ENCODE results near the gene SEC22C. TPM values are rescaled to one million over a fixed set of nuclear protein-coding genes. Genes with fewer than 3 reads are reported as not detected.

The SEC22C gene, protein sequence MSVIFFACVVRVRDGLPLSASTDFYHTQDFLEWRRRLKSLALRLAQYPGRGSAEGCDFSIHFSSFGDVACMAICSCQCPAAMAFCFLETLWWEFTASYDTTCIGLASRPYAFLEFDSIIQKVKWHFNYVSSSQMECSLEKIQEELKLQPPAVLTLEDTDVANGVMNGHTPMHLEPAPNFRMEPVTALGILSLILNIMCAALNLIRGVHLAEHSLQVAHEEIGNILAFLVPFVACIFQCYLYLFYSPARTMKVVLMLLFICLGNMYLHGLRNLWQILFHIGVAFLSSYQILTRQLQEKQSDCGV
- total RNA-seq (10 to 100 TPM; 48.5 to 89.2 (median 57.2) TPM), polyA plus RNA-seq (10 to 100 TPM in 2 of 3 donors, 1 to 10 TPM in 1; 8.4 to 18.2 (median 11.3) TPM)

DNA sequence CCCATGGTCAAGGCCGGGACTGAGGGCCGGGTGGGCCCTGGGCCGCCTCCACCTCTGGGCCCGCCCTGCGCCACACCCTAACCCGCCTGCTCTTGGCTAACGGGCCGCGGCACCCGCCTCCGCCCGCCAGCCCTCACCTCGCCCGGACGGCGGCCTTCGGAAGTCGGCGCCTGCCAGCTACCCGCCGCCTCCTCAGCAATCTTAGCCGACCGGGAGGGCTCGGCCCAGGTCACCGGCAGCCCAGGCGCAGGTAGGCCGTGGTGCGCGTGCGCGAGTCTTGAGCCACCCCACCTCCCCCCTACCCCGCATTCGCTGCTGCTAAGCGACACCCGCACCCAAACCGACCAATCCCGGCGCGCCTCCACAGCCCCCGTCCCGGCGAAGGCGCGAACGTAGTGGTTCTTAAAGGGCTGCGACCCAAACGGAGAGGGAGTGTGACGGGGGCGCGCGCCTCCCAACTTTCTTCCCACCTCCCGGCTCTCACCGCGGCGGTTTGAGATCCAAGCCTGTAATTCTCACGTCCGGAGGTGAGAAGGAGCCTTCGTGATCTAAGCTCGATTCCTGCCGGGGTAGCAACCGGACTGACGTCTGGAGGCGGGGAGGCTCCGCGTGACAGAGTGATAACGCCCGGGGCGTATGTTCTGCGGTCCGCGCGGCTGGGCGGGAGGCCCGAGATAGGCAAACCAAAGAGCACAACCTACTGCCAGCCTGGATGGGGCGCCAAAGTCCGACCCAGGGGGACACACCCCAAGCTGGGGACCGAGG lies at the start of gene SEC22C:
SEC22C (minus strand) TSS at position 259 of the 765 bp plus-strand sequence. CDS start 12,921 bp downstream, outside the sequence.
- Histone ChIP-seq H3K9me3 (no peaks in the 10 kb centered on the region), H3K4me3 (peak within 1 kb of the TSS; percentile 56 to 97 (median 86)), H3K4me1 (peaks cover 0 to 26% (median 20%) of the 10 kb centered on the region in 4 donors), H3K36me3 (peaks cover 0 to 6% (median 0%) of the 10 kb centered on the region in 4 donors), H3K27me3 (no peaks in the 10 kb centered on the region), H3K27ac (peak within 1 kb of the TSS; percentile 87 to 93 (median 90))
- WGBS, 2 donors, result 1% methylated on average over 77 of the region's 77 CpGs
- peak; percentile 98 for DNase-seq
- TF ChIP-seq POLR2AphosphoS5 (IDR thresholded peaks at IDR 0.05) (peak; percentile 82 to 96 (median 86)), POLR2A (IDR thresholded peaks at IDR 0.05) (peak; percentile 58 to 67)
- TF ChIP-seq, protein P1, sequence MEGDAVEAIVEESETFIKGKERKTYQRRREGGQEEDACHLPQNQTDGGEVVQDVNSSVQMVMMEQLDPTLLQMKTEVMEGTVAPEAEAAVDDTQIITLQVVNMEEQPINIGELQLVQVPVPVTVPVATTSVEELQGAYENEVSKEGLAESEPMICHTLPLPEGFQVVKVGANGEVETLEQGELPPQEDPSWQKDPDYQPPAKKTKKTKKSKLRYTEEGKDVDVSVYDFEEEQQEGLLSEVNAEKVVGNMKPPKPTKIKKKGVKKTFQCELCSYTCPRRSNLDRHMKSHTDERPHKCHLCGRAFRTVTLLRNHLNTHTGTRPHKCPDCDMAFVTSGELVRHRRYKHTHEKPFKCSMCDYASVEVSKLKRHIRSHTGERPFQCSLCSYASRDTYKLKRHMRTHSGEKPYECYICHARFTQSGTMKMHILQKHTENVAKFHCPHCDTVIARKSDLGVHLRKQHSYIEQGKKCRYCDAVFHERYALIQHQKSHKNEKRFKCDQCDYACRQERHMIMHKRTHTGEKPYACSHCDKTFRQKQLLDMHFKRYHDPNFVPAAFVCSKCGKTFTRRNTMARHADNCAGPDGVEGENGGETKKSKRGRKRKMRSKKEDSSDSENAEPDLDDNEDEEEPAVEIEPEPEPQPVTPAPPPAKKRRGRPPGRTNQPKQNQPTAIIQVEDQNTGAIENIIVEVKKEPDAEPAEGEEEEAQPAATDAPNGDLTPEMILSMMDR (IDR thresholded peaks at IDR 0.05), result no peak
- intact Hi-C loops (cut with DNase I), result loop anchor here (5.0 kb wide), 3 partner anchors 70 to 250 kb away; partner anchors contain the start of gene ZBTB47

DNA sequence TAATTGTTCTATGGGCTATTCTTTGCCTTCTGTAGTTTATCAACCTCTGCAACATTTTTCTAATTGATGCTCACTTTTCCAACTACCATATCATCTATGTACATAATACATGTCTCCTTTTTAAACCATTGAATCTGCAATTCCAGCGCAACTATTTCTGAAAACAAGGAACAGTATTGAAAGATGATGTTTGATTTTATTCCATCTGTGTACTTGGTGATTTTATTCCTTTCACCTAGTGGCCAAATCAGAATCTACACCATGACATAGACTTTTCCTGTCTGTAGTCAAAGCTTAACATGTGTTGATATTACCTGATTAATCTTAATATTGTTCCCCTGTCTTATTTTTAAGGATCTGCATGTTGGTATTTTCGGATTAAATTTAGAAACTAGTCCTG lies 31.7 kb upstream of the SEC22C start:
- Histone ChIP-seq H3K4me3 (no peak overlapping the region), H3K27me3 (no peaks in the 10 kb centered on the region), H3K4me1 (peaks cover 0 to 65% (median 30%) of the 10 kb centered on the region in 4 donors), H3K9me3 (no peaks in the 10 kb centered on the region), H3K36me3 (peaks cover 0 to 12% (median 0%) of the 10 kb centered on the region in 4 donors), H3K27ac (peak overlapping the region in 3 of 4 donors; percentile 19 to 27 (median 21))
- intact Hi-C loops (cut with DNase I), result no loop called here
- WGBS, 2 donors, result 87 to 91% methylated on average over 2 of the region's 2 CpGs
- DNase-seq, result no peak
- no peak for TF ChIP-seq POLR2AphosphoS5 (IDR thresholded peaks at IDR 0.05)
- TF ChIP-seq, protein P1 (IDR thresholded peaks at IDR 0.05), result peak in 3 of 4 experiments; percentile 27 to 42 (median 37)
- no peak for TF ChIP-seq EP300 (IDR thresholded peaks at IDR 0.05)

DNA sequence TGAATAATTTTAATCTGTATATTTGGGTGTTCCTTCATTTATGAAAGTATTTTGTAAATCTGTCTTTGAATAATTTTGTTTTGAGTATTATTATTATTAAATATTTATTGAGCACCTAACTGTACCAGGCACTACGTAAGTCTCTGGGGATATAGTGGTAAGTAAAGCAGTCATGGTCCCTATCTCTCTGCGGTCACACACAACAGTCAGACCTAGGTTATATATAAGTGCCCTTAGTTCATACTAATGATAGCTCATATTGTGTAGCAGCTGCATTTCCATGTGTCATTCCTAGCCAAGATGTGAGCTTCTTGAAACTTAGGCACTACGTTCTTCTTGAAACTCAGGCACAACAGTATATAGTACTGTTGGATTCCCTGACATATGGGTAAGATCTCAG lies 31.2 kb upstream of the SEC22C start:
- Histone ChIP-seq H3K27me3 (no peaks in the 10 kb centered on the region), H3K27ac (peak overlapping the region in 3 of 4 donors; percentile 1 to 27 (median 21)), H3K4me3 (no peak overlapping the region), H3K9me3 (no peaks in the 10 kb centered on the region), H3K4me1 (peaks cover 0 to 70% (median 34%) of the 10 kb centered on the region in 4 donors), H3K36me3 (peaks cover 0 to 7% (median 0%) of the 10 kb centered on the region in 4 donors)
- DNase-seq, result no peak
- WGBS, 2 donors, result 89 to 91% methylated on average over 3 of the region's 3 CpGs
- TF ChIP-seq POLR2A (IDR thresholded peaks at IDR 0.05) (no peak), POLR2AphosphoS5 (IDR thresholded peaks at IDR 0.05) (no peak), EP300 (IDR thresholded peaks at IDR 0.05) (no peak)
- TF ChIP-seq, protein P1 (IDR thresholded peaks at IDR 0.05), result no peak
- intact Hi-C loops (cut with DNase I), result no loop called here

DNA sequence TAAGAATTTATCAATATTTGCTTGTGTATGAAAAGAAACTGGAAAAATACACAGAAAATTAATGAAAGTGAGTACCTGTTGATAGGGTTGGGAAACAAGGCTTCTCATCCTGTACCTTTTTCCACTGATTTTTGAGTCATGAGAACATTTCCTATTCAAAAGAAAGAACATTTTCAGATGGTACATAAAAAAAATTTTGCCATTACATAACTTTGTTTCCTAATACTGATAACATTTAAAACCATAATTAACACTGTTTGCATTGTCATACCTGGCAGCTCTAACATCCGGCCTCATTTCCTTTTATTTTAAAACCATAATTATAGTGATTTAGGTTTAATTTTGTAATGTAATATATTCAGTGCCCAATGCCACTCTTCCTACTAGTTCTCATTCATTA lies 30.4 kb upstream of the SEC22C start:
- Histone ChIP-seq H3K27ac (peak overlapping the region in 3 of 4 donors; percentile 5 to 62 (median 34)), H3K4me3 (no peak overlapping the region), H3K27me3 (no peaks in the 10 kb centered on the region), H3K4me1 (peaks cover 0 to 70% (median 34%) of the 10 kb centered on the region in 4 donors), H3K9me3 (no peaks in the 10 kb centered on the region), H3K36me3 (no peaks in the 10 kb centered on the region)
- TF ChIP-seq EP300 (IDR thresholded peaks at IDR 0.05) (no peak), POLR2AphosphoS5 (IDR thresholded peaks at IDR 0.05) (no peak), POLR2A (IDR thresholded peaks at IDR 0.05) (no peak)
- TF ChIP-seq, protein P1 (IDR thresholded peaks at IDR 0.05), result no peak
- WGBS, 2 donors, result 51% methylated on average over 1 of the region's 1 CpG
- intact Hi-C loops (cut with DNase I), result no loop called here
- no peak for DNase-seq
